ENCODE results near the gene PTK7. TPM values are rescaled to one million over a fixed set of nuclear protein-coding genes. Genes with fewer than 3 reads are reported as not detected.

The PTK7 gene
- total and polyA plus RNA-seq, 8 donors: 4.0 to 64.9 (median 27.4) TPM

GRCh38 chr6:43054206-43054943 is 21.7 kb upstream of the PTK7 start:
- 67 to 74% (median 70%) methylated on average over 17 of the region's 17 CpGs for WGBS, 5 donors
- peak overlapping the region; percentile 90 to 96 (median 94) for H3K27ac ChIP-seq
- H3K36me3 ChIP-seq: peaks cover 17 to 55% (median 49%) of the 10 kb centered on the region in 4 donors
- TF ChIP-seq EP300 (IDR thresholded peaks at IDR 0.05) (no peak), CTCF (IDR thresholded peaks at IDR 0.05) (no peak), POLR2A (IDR thresholded peaks at IDR 0.05) (no peak), POLR2AphosphoS5 (IDR thresholded peaks at IDR 0.05) (no peak)
- intact Hi-C loops (cut with DNase I; ENCODE audit: low total_unique reads): no loop called here
- H3K4me1 ChIP-seq: peaks cover 22 to 53% (median 46%) of the 10 kb centered on the region in 4 donors
- no peaks in the 10 kb centered on the region for H3K9me3 ChIP-seq
- DNase-seq: peak in 1 of 2 donors; percentile 55
- no peaks in the 10 kb centered on the region for H3K27me3 ChIP-seq
- peak overlapping the region; percentile 59 to 72 (median 66) for H3K4me3 ChIP-seq

- intact Hi-C loops (cut with DNase I; ENCODE audit: low total_unique reads): no loop called here
- WGBS, 5 donors: 80 to 87% (median 82%) methylated on average over 8 of the region's 8 CpGs
Observed at GRCh38 chr6:43055966-43056365, 20.1 kb upstream of the PTK7 start.

GRCh38 chr6:43058531-43058930 is 17.6 kb upstream of the PTK7 start:
- no peak for TF ChIP-seq POLR2A (IDR thresholded peaks at IDR 0.05)
- TF ChIP-seq POLR2AphosphoS5 (IDR thresholded peaks at IDR 0.05): no peak
- no peak for TF ChIP-seq EP300 (IDR thresholded peaks at IDR 0.05)
- TF ChIP-seq CTCF (IDR thresholded peaks at IDR 0.05): no peak
- whole genome bisulfite sequencing, 5 donors: 62 to 88% (median 71%) methylated on average over 1 of the region's 1 CpG
- peak overlapping the region in 3 of 5 donors; percentile 93 to 94 (median 93) for H3K27ac ChIP-seq

More at GRCh38 chr6:43055966-43056365, 20.1 kb upstream of the PTK7 start:
- Histone ChIP-seq H3K4me3 (no peak overlapping the region), H3K9me3 (no peaks in the 10 kb centered on the region), H3K27ac (no peak overlapping the region), H3K4me1 (peaks cover 32 to 61% (median 56%) of the 10 kb centered on the region in 4 donors), H3K27me3 (no peaks in the 10 kb centered on the region), H3K36me3 (peaks cover 8 to 40% (median 35%) of the 10 kb centered on the region in 4 donors)
- no peak for DNase-seq
- TF ChIP-seq POLR2A (IDR thresholded peaks at IDR 0.05) (no peak), CTCF (IDR thresholded peaks at IDR 0.05) (no peak), POLR2AphosphoS5 (IDR thresholded peaks at IDR 0.05) (no peak), EP300 (IDR thresholded peaks at IDR 0.05) (no peak)

GRCh38 chr6:43059168-43060033 is 16.7 kb upstream of the PTK7 start, which contains the start of the genes KLC4 and MRPL2:
Gene KLC4, plus strand, starts transcription at chr6:43059631. Its CDS starts 1,705 bp downstream, at chr6:43061336.
Gene MRPL2, minus strand, starts transcription at chr6:43059434. Its CDS starts 53 bp downstream, at chr6:43059381.
- peak; percentile 98 to 99 for DNase-seq
- Histone ChIP-seq H3K4me1 (peaks cover 28 to 51% (median 46%) of the 10 kb centered on the region in 4 donors), H3K9me3 (no peaks in the 10 kb centered on the region), H3K36me3 (peaks cover 8 to 52% (median 50%) of the 10 kb centered on the region in 4 donors), H3K27me3 (no peaks in the 10 kb centered on the region), H3K4me3 (peak within 1 kb of the TSS; percentile 76 to 97 (median 90)), H3K27ac (peak within 1 kb of the TSS; percentile 90 to 94 (median 93))
- WGBS, 5 donors: 0 to 1% (median 0%) methylated on average over 36 to 64 of the region's 64 CpGs
- TF ChIP-seq POLR2AphosphoS5 (IDR thresholded peaks at IDR 0.05) (peak; percentile 75 to 96 (median 93)), POLR2A (IDR thresholded peaks at IDR 0.05) (peak in 2 of 4 donors; percentile 36 to 79), EP300 (IDR thresholded peaks at IDR 0.05) (no peak), CTCF (IDR thresholded peaks at IDR 0.05) (no peak)
- intact Hi-C loops (cut with DNase I; ENCODE audit: low total_unique reads): no loop called here

More at GRCh38 chr6:43058531-43058930, 17.6 kb upstream of the PTK7 start:
- intact Hi-C loops (cut with DNase I; ENCODE audit: low total_unique reads): no loop called here
- no peak for DNase-seq
- Histone ChIP-seq H3K9me3 (no peaks in the 10 kb centered on the region), H3K4me3 (peak overlapping the region; percentile 76 to 97 (median 90)), H3K4me1 (peaks cover 32 to 56% (median 51%) of the 10 kb centered on the region in 4 donors), H3K36me3 (peaks cover 8 to 43% (median 42%) of the 10 kb centered on the region in 4 donors), H3K27me3 (no peaks in the 10 kb centered on the region)
